SU-DHL-6 (cell line): Measurements from ENCODE around the gene RABEP2.

ENCODE experiments used
- H2AFZ ChIP-seq: fragments of 200-600 bp; sonication (generic); 2 replicates; pipeline ENCODE4 v1.6.1; 2014; ENCODE audit warnings: low read depth, mild to moderate bottlenecking, moderate library complexity, mixed read lengths, antibody characterized with exemption, low read length; ENCODE audit not compliant: severe bottlenecking
- H3F3A ChIP-seq: fragments of 200-600 bp; shearing (Covaris generic); 2 replicates; pipeline ENCODE4 v1.6.0; 2016; ENCODE audit warnings: antibody characterized with exemption, mild to moderate bottlenecking; ENCODE audit not compliant: insufficient read depth
- H3K27ac ChIP-seq: fragments of 200-600 bp; sonication (generic); 2 replicates; pipeline ENCODE4 v1.5.1; 2016; ENCODE audit warnings: low read depth, mild to moderate bottlenecking, low read length, moderate library complexity, mixed read lengths
- H3K27me3 ChIP-seq: fragments of 200-600 bp; sonication (generic), shearing (Covaris generic); 2 replicates; pipeline ENCODE4 v1.6.0; 2014; ENCODE audit warnings: mild to moderate bottlenecking, low read length
- H3K36me3 ChIP-seq: fragments of 200-600 bp; sonication (generic); 2 replicates; pipeline ENCODE4 v1.6.1; 2014; ENCODE audit warnings: mild to moderate bottlenecking, low read length, mixed read lengths
- H3K4me2 ChIP-seq: fragments of 300-600, 200-600 bp; shearing (Covaris generic), sonication (generic); 2 replicates; pipeline ENCODE4 v1.6.0; 2014; ENCODE audit warnings: low read length, low read depth, mild to moderate bottlenecking; ENCODE audit not compliant: poor library complexity, severe bottlenecking
- H3K4me3 ChIP-seq: fragments of 200-600 bp; sonication (generic); 2 replicates; pipeline ENCODE4 v1.5.1; 2014; ENCODE audit warnings: antibody characterized with exemption, low read length, mild to moderate bottlenecking, mixed read lengths; ENCODE audit not compliant: insufficient read depth, poor library complexity, severe bottlenecking
- H3K79me2 ChIP-seq: fragments of 200-600 bp; sonication (generic); 2 replicates; pipeline ENCODE4 v1.6.1; 2014; ENCODE audit warnings: mild to moderate bottlenecking, low read length, moderate library complexity; ENCODE audit not compliant: insufficient read depth
- H3K9ac ChIP-seq: fragments of 200-600 bp; sonication (generic); 2 replicates; pipeline ENCODE4 v1.7.0; 2014; ENCODE audit warnings: mild to moderate bottlenecking, low read length
- H3K9me2 ChIP-seq: fragments of 200-600 bp; sonication (generic); replicated peaks from 2 replicates; pipeline ENCODE4 v1.6.1; 2014; ENCODE audit warnings: low read length; ENCODE audit not compliant: insufficient read depth
- H3K9me3 ChIP-seq: fragments of 200-600 bp; sonication (generic); 2 replicates; pipeline ENCODE4 v1.6.1; 2014; ENCODE audit warnings: low read length, mixed read lengths; ENCODE audit not compliant: insufficient read depth
- H4K20me1 ChIP-seq: fragments of 200-600 bp; sonication (generic); 2 replicates; pipeline ENCODE4 v1.6.1; 2014; ENCODE audit warnings: low read depth, mild to moderate bottlenecking, antibody characterized with exemption, low read length, moderate library complexity, mixed read lengths
- EZH2phosphoT487 ChIP-seq: fragments of 200-600 bp; sonication (generic), shearing (Covaris generic); conservative IDR thresholded peaks from 2 replicates; pipeline ENCODE4 v1.6.1; 2018; ENCODE audit warnings: mild to moderate bottlenecking, antibody characterized with exemption, low read length, moderate library complexity, mixed read lengths
- TF ChIP-seq, protein P1 (sequence below): fragments of 200-600 bp; sonication (generic); IDR thresholded peaks from one replicate; pipeline ENCODE4 v1.5.1; 2017; ENCODE audit warnings: antibody characterized with exemption, mild to moderate bottlenecking, low read length, moderate library complexity; ENCODE audit not compliant: insufficient read depth, poor library complexity, severe bottlenecking

RABEP2 gene

DNA sequence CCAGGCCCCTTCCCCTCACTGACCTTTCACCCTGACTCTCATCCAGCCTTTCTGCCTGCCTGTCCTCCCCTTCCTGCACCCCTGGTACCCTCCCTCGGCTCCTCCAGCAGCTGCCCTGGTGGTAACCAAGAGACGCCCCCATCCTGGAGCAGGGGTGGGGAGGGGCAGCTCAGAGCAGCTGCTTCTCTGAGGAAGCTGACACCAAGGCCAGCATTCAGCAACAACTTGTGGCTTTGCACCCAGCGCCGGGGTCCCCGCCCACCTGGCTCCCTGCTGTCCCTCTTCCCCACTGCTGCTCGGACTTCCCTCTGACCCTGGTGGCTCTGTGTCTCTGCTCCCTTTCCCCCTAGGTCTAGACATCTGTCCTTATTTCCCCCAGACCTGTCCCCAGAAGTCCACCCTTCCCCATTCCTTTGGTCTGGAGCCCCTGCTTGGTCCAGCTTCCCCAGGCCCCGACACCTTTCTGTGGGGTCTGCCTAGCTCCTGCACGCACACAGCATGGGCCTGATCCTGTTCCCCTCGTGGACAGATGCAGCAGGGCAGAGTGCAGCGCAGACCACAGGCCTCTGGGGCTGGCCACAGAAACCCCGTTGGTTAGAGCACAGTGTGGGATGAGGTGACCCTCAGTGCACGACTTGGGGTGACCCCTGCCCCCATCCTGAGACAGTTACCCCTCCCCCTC lies 47.9 kb downstream of the RABEP2 start:
- no peak overlapping the region for H3K4me3 ChIP-seq
- peaks cover 4% of the 10 kb centered on the region; the same call in 1 of the 2 replicates for H3K9me3 ChIP-seq
- TF ChIP-seq EZH2phosphoT487, result no peak
- TF ChIP-seq, protein P1, sequence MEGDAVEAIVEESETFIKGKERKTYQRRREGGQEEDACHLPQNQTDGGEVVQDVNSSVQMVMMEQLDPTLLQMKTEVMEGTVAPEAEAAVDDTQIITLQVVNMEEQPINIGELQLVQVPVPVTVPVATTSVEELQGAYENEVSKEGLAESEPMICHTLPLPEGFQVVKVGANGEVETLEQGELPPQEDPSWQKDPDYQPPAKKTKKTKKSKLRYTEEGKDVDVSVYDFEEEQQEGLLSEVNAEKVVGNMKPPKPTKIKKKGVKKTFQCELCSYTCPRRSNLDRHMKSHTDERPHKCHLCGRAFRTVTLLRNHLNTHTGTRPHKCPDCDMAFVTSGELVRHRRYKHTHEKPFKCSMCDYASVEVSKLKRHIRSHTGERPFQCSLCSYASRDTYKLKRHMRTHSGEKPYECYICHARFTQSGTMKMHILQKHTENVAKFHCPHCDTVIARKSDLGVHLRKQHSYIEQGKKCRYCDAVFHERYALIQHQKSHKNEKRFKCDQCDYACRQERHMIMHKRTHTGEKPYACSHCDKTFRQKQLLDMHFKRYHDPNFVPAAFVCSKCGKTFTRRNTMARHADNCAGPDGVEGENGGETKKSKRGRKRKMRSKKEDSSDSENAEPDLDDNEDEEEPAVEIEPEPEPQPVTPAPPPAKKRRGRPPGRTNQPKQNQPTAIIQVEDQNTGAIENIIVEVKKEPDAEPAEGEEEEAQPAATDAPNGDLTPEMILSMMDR, result no peak
- no peak overlapping the region for H3K27ac ChIP-seq
- H3K9me2 ChIP-seq, result no peaks in the 10 kb centered on the region
- peaks cover 4% of the 10 kb centered on the region; the same call in 1 of the 2 replicates for H3K79me2 ChIP-seq
- H3K9ac ChIP-seq, result no peak overlapping the region
- H4K20me1 ChIP-seq, result no peaks in the 10 kb centered on the region
- no peak overlapping the region for H3K4me2 ChIP-seq
- H2AFZ ChIP-seq, result no peak overlapping the region
- no peaks in the 10 kb centered on the region for H3K27me3 ChIP-seq
- no peaks in the 10 kb centered on the region for H3K36me3 ChIP-seq
- H3F3A ChIP-seq, result no peaks in the 10 kb centered on the region

DNA sequence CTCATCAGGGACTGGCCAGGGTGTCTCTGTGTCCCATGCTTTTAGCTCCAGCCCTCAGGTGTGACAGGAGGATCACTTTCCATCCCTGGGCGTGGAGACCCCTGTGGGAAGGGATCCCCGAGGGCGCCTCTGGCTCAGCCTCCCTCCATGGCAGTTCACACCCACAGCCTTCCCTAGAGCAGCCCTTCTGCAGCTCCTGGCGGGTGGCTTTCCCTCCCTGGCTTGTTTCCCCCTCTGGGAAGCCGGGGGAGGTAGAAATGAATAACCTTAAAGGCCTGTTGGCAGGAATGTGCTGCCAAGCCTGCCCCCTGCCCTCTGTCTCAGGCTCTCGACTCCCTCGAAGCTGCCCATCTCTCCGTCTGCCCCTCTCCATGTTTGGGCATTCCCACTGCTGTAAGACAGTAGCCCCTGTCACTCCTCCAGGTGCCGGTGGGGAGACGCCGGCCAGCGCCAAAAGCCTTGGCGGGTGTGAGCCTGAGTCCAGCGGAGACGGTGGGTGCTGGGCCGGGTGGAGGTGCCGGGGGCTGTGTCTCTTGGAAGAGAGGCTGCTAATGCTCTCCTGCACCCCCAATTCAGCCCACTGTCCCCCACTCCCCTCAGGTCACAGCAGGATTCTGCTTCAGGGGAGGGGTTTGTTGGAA lies 48.9 kb downstream of the RABEP2 start:
- H3K9me2 ChIP-seq, result no peaks in the 10 kb centered on the region
- TF ChIP-seq, protein P1, result no peak
- H4K20me1 ChIP-seq, result no peaks in the 10 kb centered on the region
- no peak overlapping the region for H3K27ac ChIP-seq
- no peak overlapping the region for H3K9ac ChIP-seq
- peaks cover 4% of the 10 kb centered on the region; the same call in 1 of the 2 replicates for H3K79me2 ChIP-seq
- H3K36me3 ChIP-seq, result no peaks in the 10 kb centered on the region
- H3K27me3 ChIP-seq, result no peaks in the 10 kb centered on the region
- H3K9me3 ChIP-seq, result peaks cover 4% of the 10 kb centered on the region; the same call in 1 of the 2 replicates
- no peak overlapping the region for H3K4me2 ChIP-seq
- no peaks in the 10 kb centered on the region for H3F3A ChIP-seq
- no peak overlapping the region for H3K4me3 ChIP-seq
- no peak overlapping the region for H2AFZ ChIP-seq

DNA sequence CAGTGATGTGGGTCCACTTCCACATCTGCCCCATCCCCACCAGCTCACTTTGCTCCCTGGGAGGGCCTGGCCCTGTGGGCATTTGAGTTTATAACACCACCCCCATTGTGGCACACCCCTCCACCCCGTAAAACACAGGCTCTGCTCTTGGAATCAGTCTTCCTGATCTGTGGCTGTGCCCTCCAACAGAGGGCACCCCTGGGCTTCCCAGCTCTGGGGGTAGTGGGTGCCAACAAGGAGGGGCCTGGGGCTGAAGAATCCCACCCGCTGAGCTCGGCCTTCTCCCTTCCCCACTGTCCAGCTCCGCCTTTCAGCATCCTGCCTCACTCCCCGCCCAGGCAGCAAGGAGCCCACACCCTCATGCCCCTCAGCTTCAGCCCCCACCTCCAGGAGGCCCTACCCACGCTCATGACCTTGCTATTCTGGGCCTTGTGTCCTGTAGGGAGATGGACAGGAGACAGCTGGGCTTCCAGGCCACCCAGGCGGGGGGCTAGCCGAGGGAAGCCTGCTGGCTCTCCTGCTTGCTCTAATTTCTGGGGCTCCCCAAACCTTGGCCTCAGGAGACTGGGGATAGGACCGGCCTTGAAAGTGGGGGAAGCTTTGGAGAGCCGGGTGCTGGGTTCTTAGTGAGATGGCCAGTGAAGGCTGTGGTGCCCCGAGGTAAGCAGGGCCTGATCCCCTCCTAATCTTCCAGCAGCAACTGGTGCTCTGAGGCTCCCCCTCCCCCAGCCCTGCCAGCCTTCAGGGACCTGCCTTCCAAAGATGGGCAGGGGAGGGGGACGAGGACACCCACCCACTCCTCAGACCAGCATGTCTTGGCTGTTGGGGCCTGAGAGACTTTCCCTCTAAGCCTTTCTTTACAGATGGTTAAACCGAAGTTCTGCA lies 49.7 kb downstream of the RABEP2 start:
- H3K36me3 ChIP-seq, result no peaks in the 10 kb centered on the region
- H3K9me3 ChIP-seq, result peaks cover 4% of the 10 kb centered on the region; the same call in 1 of the 2 replicates
- H3K9me2 ChIP-seq, result no peaks in the 10 kb centered on the region
- no peak overlapping the region for H3K27ac ChIP-seq
- H3F3A ChIP-seq, result no peaks in the 10 kb centered on the region
- H3K9ac ChIP-seq, result no peak overlapping the region
- H3K4me2 ChIP-seq, result no peak overlapping the region
- TF ChIP-seq, protein P1, result no peak
- TF ChIP-seq EZH2phosphoT487, result no peak
- H4K20me1 ChIP-seq, result no peaks in the 10 kb centered on the region
- H3K79me2 ChIP-seq, result peaks cover 4% of the 10 kb centered on the region; the same call in 1 of the 2 replicates
- no peak overlapping the region for H2AFZ ChIP-seq
- H3K27me3 ChIP-seq, result no peaks in the 10 kb centered on the region
- H3K4me3 ChIP-seq, result no peak overlapping the region
